Stimulated activated naive CD8-positive, alpha-beta T cell treated with anti-CD3 and anti-CD28 coated beads, Interleukin-15, Interleukin-2, amounts not matched to agents 100 U/mL and 50 U/mL, for 24 hours (primary cell): ENCODE measurements around the gene CDC42BPB.

Experiments used
- ATAC-seq: fragments of 150-1000 bp; cut with Tn5 transposase; one replicate; pipeline ENCODE4 v1.10.0; 2021
- DNase-seq: peaks from one replicate; pipeline ENCODE4 v3.0.0; 2021

The CDC42BPB gene

GRCh38 chr14:102966681-102967505, 90.5 kb downstream of the CDC42BPB start:
- DNase-seq (no peak), ATAC-seq (no peak)

GRCh38 chr14:102965971-102966655, 91.2 kb downstream of the CDC42BPB start:
- DNase-seq (no peak), ATAC-seq (no peak)

- no peak for DNase-seq
- no peak for ATAC-seq
These were observed 92.1 kb downstream of the CDC42BPB start for GRCh38 chr14:102965282-102965681.

GRCh38 chr14:102964152-102964730, 93.1 kb downstream of the CDC42BPB start:
- no peak for ATAC-seq
- no peak for DNase-seq

GRCh38 chr14:102962111-102962627, 95.2 kb downstream of the CDC42BPB start:
- DNase-seq = no peak
- no peak for ATAC-seq

- DNase-seq = no peak
- ATAC-seq = no peak
These were observed 98.9 kb downstream of the CDC42BPB start for GRCh38 chr14:102958461-102958860.

GRCh38 chr14:102957222-102957621, 100.1 kb downstream of the CDC42BPB start:
- no peak for DNase-seq
- ATAC-seq = no peak

GRCh38 chr14:102955636-102956408, 101.5 kb downstream of the CDC42BPB start:
- no peak for DNase-seq
- ATAC-seq = no peak

- ATAC-seq (no peak), DNase-seq (no peak)
These were observed 103.1 kb downstream of the CDC42BPB start for GRCh38 chr14:102954081-102954789.

GRCh38 chr14:102953100-102953499, 104.2 kb downstream of the CDC42BPB start:
- DNase-seq (no peak), ATAC-seq (no peak)

GRCh38 chr14:102952276-102952675, 105.1 kb downstream of the CDC42BPB start:
- no peak for DNase-seq
- ATAC-seq = no peak

GRCh38 chr14:102951799-102952198, 105.5 kb downstream of the CDC42BPB start:
- no peak for ATAC-seq

GRCh38 chr14:102951034-102951433, 106.3 kb downstream of the CDC42BPB start:
- DNase-seq = no peak
- ATAC-seq = no peak

More at GRCh38 chr14:102951799-102952198, 105.5 kb downstream of the CDC42BPB start:
- no peak for DNase-seq

GRCh38 chr14:102949801-102950451, 107.4 kb downstream of the CDC42BPB start:
- no peak for ATAC-seq
- DNase-seq = no peak

GRCh38 chr14:102949062-102949800, 108.1 kb downstream of the CDC42BPB start:
- ATAC-seq = peak; percentile 75
- peak; percentile 35 for DNase-seq

- ATAC-seq (no peak), DNase-seq (no peak)
These were observed 108.7 kb downstream of the CDC42BPB start for GRCh38 chr14:102948698-102949061.

GRCh38 chr14:102947321-102948103, 109.8 kb downstream of the CDC42BPB start:
- ATAC-seq = no peak
- no peak for DNase-seq

GRCh38 chr14:102945346-102946130, 111.8 kb downstream of the CDC42BPB start:
- no peak for ATAC-seq
- DNase-seq = no peak
